Tibial artery (tissue), 4 donors: ENCODE data around the gene ZSCAN9.

Source experiments
- DNase-seq, 2 donors: peaks; one replicate each; pipeline ENCODE4 v3.0.0-alpha.2; 2019
- H3K27ac ChIP-seq, 2 donors: fragments of 200-600 bp; sonication (generic) in 1 of 2; 1 replicate in 1 of 2; 2 replicates in 1 of 2; pipeline ENCODE4 v1.5.1; 2018 to 2019; ENCODE audit warnings: mild to moderate bottlenecking in 1 of 2
- H3K27me3 ChIP-seq, 2 donors: fragments of 200-600 bp; sonication (generic) in 1 of 2; one replicate each; pipeline versions ENCODE4 v1.5.1 to v1.6.0; 2016 to 2019
- H3K36me3 ChIP-seq, 3 donors: fragments of 200-600 bp; sonication (generic) in 2 of 3; one replicate each; pipeline ENCODE4 v1.5.1; 2016 to 2019; ENCODE audit warnings: mild to moderate bottlenecking in 2 of 3
- H3K4me1 ChIP-seq, 4 donors: fragments of 200-600 bp; sonication (generic) in 2 of 4; 1 replicate in 3 of 4; 2 replicates in 1 of 4; pipeline ENCODE4 v1.5.1; 2016 to 2019
- H3K4me3 ChIP-seq, 2 donors: fragments of 200-600 bp; sonication (generic) in 1 of 2; 1 replicate in 1 of 2; 2 replicates in 1 of 2; pipeline ENCODE4 v1.5.1; 2018 to 2019; ENCODE audit warnings: mild to moderate bottlenecking in 2 of 2
- H3K9me3 ChIP-seq, 3 donors: fragments of 200-600 bp; sonication (generic) in 1 of 3; one replicate each; pipeline ENCODE4 v1.5.1; 2016 to 2019
- intact Hi-C: fragments of 100-400 bp; cut with DNase I; formaldehyde crosslinking; loops from one replicate; pipeline ENCODE4 v1.15.0; 2023; ENCODE audit warnings: low total_unique reads
- TF ChIP-seq, protein P1 (sequence below), 2 experiments: fragments of 200-600 bp in 1 of 2; fragments of 450-650 bp in 1 of 2; IDR thresholded peaks; one replicate each; pipeline ENCODE4 v1.5.1; 2017 to 2019; ENCODE audit warnings: antibody characterized with exemption in 2 of 2, mild to moderate bottlenecking in 1 of 2, moderate library complexity in 1 of 2

ZSCAN9 gene

DNA sequence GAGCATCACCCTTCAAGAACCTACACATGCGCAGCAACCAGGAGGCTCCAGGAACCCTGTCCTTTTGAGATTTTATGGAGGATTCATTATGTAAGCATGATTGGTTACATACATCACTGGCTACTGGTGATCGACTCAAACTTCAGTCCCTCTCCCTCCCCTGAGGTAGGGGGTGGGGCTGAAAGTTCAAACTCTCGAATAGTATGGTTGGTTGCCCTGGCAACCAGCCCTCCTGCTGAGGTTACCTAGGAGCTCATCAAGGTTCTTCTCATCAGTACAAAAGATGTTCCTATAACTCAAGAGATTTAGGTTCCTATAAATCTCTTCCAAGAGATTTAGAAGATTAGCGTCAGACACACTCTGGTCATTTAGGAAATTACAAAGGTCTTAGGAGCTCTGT lies 21.9 kb upstream of the ZSCAN9 start:
- no peaks in the 10 kb centered on the region for H3K36me3 ChIP-seq
- H3K4me3 ChIP-seq = no peak overlapping the region
- DNase-seq = no peak
- H3K27me3 ChIP-seq = peaks cover 0 to 25% of the 10 kb centered on the region in 2 donors
- H3K9me3 ChIP-seq = peaks cover 0 to 11% (median 11%) of the 10 kb centered on the region in 3 donors
- intact Hi-C loops = no loop called here
- H3K27ac ChIP-seq = no peak overlapping the region
- TF ChIP-seq, protein P1, sequence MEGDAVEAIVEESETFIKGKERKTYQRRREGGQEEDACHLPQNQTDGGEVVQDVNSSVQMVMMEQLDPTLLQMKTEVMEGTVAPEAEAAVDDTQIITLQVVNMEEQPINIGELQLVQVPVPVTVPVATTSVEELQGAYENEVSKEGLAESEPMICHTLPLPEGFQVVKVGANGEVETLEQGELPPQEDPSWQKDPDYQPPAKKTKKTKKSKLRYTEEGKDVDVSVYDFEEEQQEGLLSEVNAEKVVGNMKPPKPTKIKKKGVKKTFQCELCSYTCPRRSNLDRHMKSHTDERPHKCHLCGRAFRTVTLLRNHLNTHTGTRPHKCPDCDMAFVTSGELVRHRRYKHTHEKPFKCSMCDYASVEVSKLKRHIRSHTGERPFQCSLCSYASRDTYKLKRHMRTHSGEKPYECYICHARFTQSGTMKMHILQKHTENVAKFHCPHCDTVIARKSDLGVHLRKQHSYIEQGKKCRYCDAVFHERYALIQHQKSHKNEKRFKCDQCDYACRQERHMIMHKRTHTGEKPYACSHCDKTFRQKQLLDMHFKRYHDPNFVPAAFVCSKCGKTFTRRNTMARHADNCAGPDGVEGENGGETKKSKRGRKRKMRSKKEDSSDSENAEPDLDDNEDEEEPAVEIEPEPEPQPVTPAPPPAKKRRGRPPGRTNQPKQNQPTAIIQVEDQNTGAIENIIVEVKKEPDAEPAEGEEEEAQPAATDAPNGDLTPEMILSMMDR (IDR thresholded peaks at IDR 0.05) = no peak
- H3K4me1 ChIP-seq = peaks cover 0 to 11% (median 5%) of the 10 kb centered on the region in 4 donors

DNA sequence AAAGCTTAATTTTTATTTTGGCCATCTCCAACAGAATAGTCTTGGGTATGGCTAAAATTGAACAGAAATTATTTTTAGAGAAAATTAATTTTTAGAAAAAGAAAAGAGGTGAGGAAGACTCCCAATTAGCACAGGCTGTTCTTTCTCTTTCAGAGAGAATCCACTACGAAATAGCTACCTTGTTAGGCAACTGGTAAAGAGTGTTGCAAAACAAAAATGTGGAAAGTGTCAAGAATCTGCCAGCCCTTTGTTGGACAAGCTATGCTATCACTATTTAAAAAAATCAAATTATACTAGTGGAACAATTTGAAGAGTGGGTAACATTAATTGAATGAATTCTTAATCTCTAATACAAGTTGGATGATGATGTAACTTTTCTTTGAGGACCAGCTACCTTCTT lies 19.2 kb upstream of the ZSCAN9 start:
- H3K27ac ChIP-seq = no peak overlapping the region
- no peak overlapping the region for H3K4me3 ChIP-seq
- intact Hi-C loops = no loop called here
- H3K27me3 ChIP-seq = peaks cover 0 to 50% of the 10 kb centered on the region in 2 donors
- H3K9me3 ChIP-seq = peaks cover 0 to 11% (median 11%) of the 10 kb centered on the region in 3 donors
- TF ChIP-seq, protein P1 (IDR thresholded peaks at IDR 0.05) = no peak
- DNase-seq = no peak
- no peaks in the 10 kb centered on the region for H3K36me3 ChIP-seq
- peaks cover 0 to 13% (median 6%) of the 10 kb centered on the region in 4 donors for H3K4me1 ChIP-seq

DNA sequence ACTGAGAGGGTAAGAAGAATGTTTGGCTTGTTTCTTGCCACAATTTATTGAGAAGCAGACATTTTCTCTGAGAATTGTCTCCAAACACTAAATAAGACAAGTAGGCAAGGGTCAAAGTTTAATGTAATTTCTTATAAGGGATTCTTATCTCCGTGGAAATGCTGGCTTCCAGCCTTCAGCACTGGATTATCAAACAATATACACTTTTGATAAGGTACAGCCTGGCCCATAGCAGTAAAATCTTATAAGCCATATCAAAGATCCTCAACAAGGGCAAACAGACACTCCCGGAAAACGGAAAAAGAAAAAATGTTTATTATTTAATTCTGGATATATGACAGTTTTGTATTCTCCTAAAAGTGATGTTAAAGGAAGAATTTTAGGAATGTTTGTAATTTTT lies 18.5 kb upstream of the ZSCAN9 start:
- Histone ChIP-seq H3K9me3 (peaks cover 0 to 11% (median 11%) of the 10 kb centered on the region in 3 donors), H3K4me1 (peaks cover 0 to 13% (median 6%) of the 10 kb centered on the region in 4 donors), H3K27me3 (peaks cover 0 to 57% of the 10 kb centered on the region in 2 donors), H3K4me3 (no peak overlapping the region), H3K36me3 (no peaks in the 10 kb centered on the region), H3K27ac (no peak overlapping the region)
- intact Hi-C loops = no loop called here
- no peak for DNase-seq
- TF ChIP-seq, protein P1 (IDR thresholded peaks at IDR 0.05) = no peak

DNA sequence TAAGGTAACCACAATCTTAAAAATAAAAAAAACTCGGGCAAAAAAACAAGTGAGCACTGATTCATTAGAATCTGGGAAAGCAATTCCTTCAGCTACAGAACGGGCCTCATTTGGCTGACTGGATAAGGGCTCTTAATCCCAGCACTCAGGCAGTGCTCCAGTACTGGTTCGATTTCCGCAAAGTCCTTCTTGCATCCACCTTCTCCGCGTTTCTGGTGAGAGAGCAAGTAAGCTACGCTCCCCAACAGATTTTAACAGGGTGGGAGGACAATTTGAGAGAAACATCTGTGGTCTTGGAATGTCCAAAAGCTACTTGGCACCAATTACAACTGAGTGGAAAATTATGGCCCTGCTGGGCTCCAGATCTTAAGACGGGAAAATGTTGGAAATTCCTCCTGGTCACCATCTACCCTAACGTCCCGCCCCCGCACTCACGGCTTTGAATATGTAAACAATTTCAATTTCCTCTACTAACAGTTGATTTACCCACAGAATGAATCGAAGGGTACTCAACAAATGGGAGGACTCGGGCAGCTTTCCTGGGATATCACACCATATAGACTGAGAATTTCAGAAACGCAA lies 18.1 kb upstream of the ZSCAN9 start:
- no peak overlapping the region for H3K27ac ChIP-seq
- H3K27me3 ChIP-seq = peaks cover 0 to 62% of the 10 kb centered on the region in 2 donors
- no peak for DNase-seq
- H3K4me1 ChIP-seq = peaks cover 0 to 14% (median 6%) of the 10 kb centered on the region in 4 donors
- intact Hi-C loops = no loop called here
- peak overlapping the region in 1 of 2 donors; percentile 27 for H3K4me3 ChIP-seq
- no peaks in the 10 kb centered on the region for H3K36me3 ChIP-seq
- TF ChIP-seq, protein P1 (IDR thresholded peaks at IDR 0.05) = no peak
- H3K9me3 ChIP-seq = peaks cover 0 to 11% (median 11%) of the 10 kb centered on the region in 3 donors

DNA sequence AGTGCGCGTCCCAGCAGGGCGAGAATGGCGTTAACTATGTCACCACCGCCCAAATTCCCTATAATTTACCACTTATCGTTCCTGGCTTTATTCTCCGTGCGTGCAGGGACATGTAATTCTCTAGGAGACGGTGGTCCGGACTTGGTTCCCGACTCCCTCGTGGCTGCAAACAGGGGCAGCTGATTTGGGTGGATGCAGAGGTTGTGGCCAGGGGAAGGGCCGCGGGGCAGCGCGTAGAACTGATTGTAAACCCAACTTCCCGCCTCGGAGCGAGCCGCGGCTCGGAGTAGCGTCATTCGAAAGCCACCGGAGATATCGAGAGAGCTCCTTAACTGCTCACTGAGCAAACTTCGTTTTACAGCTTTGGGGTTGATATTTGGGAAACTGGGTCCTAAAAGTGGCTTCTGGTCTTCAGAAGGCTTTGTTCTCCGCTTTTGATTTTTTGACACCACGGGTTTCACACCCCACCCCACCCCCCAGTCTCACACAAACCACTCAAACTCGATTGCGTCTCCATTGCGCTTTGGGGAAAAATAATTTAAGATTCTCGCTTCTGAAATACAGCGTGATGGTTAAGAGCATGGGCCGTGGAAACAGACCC lies 17.5 kb upstream of the ZSCAN9 start:
- Histone ChIP-seq H3K9me3 (peaks cover 0 to 11% (median 11%) of the 10 kb centered on the region in 3 donors), H3K27ac (no peak overlapping the region), H3K4me3 (peak overlapping the region; percentile 7 to 27), H3K27me3 (peaks cover 0 to 68% of the 10 kb centered on the region in 2 donors), H3K36me3 (no peaks in the 10 kb centered on the region), H3K4me1 (peaks cover 0 to 20% (median 9%) of the 10 kb centered on the region in 4 donors)
- TF ChIP-seq, protein P1 (IDR thresholded peaks at IDR 0.05) = no peak
- no peak for DNase-seq
- intact Hi-C loops = no loop called here
